ENCODE measurements around the gene MGAT3. TPM values are rescaled to one million over a fixed set of nuclear protein-coding genes. Genes with fewer than 3 reads are reported as not detected.

MGAT3 gene
- total and polyA plus RNA-seq, 2 of the 8 experiments (the other 6 are each of a cell fraction or from before 2014, with no cell fraction given) = 4.3 to 9.2 TPM

DNA sequence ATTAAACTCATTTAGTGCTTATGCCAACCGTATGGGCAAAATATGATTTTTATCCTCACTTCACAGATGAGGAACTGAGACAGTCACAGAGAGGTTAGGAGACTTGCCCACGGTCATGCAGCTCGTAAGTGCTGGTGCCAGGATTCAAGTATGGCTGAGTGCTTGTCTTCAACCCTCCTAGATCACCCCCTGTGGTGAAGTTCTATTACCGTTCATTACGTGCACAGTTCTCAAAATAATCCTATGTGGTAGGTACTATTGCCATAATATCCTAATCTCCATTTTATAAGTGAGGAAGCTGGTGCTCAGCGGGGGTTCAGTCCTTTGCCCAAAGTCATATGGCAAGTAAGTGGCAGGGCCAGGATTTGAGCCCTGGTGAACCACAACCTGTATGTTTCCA is 46.8 kb downstream of the MGAT3 start:
- H2BK20ac ChIP-seq (ENCODE audit: low read length) = no peak overlapping the region
- peaks cover 25 to 38% of the 10 kb centered on the region in 2 experiments for H4K20me1 ChIP-seq (replicated peaks in 1 of 2; ENCODE audit: control insufficient read depth in 1 of 2, insufficient read depth in 2 of 2, low read length in 2 of 2)
- H3K36me3 ChIP-seq (ENCODE audit: control insufficient read depth in 2 of 4, insufficient read depth in 4 of 4, low read length in 3 of 4) = peaks cover 5 to 44% (median 25%) of the 10 kb centered on the region in 4 experiments
- H3K9me3 ChIP-seq (ENCODE audit: insufficient read depth in 2 of 2, low read depth in 1 of 2, low read length in 1 of 2) = no peaks in the 10 kb centered on the region
- FAIRE-seq = no peak
- DNase-seq (ENCODE audit: low read depth in 1 of 2, low spot score in 2 of 2) = no peak
- H3K4me1 ChIP-seq (replicated peaks in 1 of 4; ENCODE audit: control insufficient read depth in 3 of 4, insufficient read depth in 4 of 4, low read length in 3 of 4) = peaks cover 3 to 9% (median 4%) of the 10 kb centered on the region in 4 experiments; a peak in 6 of 7 replicates
- H2BK120ac ChIP-seq (replicated peaks; ENCODE audit: low read depth, low read length) = no peak overlapping the region
- H3K4ac ChIP-seq (replicated peaks; ENCODE audit: insufficient read length, low read depth, low read length) = no peak overlapping the region
- H3K23ac ChIP-seq (ENCODE audit: insufficient read length) = no peak overlapping the region
- no peak overlapping the region for H3K56ac ChIP-seq (replicated peaks; ENCODE audit: insufficient read length, low read depth, low read length)
- no peak overlapping the region for H2BK5ac ChIP-seq (ENCODE audit: low read depth, low read length)
- H3K79me2 ChIP-seq (ENCODE audit: control insufficient read depth in 1 of 2, insufficient read depth in 2 of 2, low read length in 2 of 2) = peaks cover 5 to 13% of the 10 kb centered on the region in 2 experiments; a peak in 3 of 4 replicates
- H3K27ac ChIP-seq (ENCODE audit: low read depth, low read length) = no peak overlapping the region
- H3K14ac ChIP-seq (ENCODE audit: insufficient read length) = no peak overlapping the region
- peaks cover 5% of the 10 kb centered on the region for H3K23me2 ChIP-seq (ENCODE audit: low read depth, low read length)
- H3K9ac ChIP-seq (replicated peaks in 1 of 4; ENCODE audit: extremely low read depth in 1 of 4, low read depth in 3 of 4, low read length in 3 of 4) = no peak overlapping the region
- no peak overlapping the region for H4K91ac ChIP-seq (replicated peaks; ENCODE audit: insufficient read length, low read length)
- H3K79me1 ChIP-seq (ENCODE audit: low read depth, low read length) = peaks cover 3% of the 10 kb centered on the region
- H3K27me3 ChIP-seq (replicated peaks in 1 of 4; ENCODE audit: control insufficient read depth in 3 of 4, extremely low read depth in 1 of 4, insufficient read depth in 3 of 4, low read length in 3 of 4) = peaks cover 13 to 59% (median 45%) of the 10 kb centered on the region in 4 experiments
- H2AK5ac ChIP-seq (ENCODE audit: low read depth, low read length) = no peak overlapping the region
- H3K18ac ChIP-seq (ENCODE audit: extremely low read depth, low read length) = no peak overlapping the region
- peak overlapping the region; percentile 77 to 86; a peak in 2 of 4 replicates for H3K4me2 ChIP-seq (ENCODE audit: insufficient read depth in 1 of 2, low read depth in 2 of 2, low read length in 2 of 2)
- H2BK12ac ChIP-seq (ENCODE audit: low read depth, low read length) = no peak overlapping the region
- whole genome bisulfite sequencing, 2 experiments (ENCODE audit: extremely low coverage in 1 of 2, insufficient coverage in 1 of 2, insufficient read length in 1 of 2, insufficient replicate concordance in 2 of 2, low coverage in 1 of 2, low lambda C conversion rate in 2 of 2, missing lambda C conversion rate in 1 of 2) = 89% methylated on average over 6 of the region's 6 CpGs; no CpG with 5 or more reads in 1 of the 2 experiments
- no peak overlapping the region for H4K8ac ChIP-seq (ENCODE audit: extremely low read depth, insufficient read depth, low read length)
- H2BK15ac ChIP-seq (ENCODE audit: low read length) = no peak overlapping the region
- H4K5ac ChIP-seq (ENCODE audit: insufficient read length, low read depth, low read length) = no peak overlapping the region
- CTCF ChIA-PET (ENCODE audit: partially characterized antibody) = interaction anchor here (1.6 to 19.7 kb wide), 4 partner anchors 10 to 67 kb away, joined by 3 to 361 read pairs (median 152); partner anchors contain the start of gene RPS19BP1
- no peak overlapping the region for H2AFZ ChIP-seq (ENCODE audit: low read length)
- peak overlapping the region in 1 of 4 experiments; percentile 88; a peak in 1 of 8 replicates for H3K4me3 ChIP-seq (ENCODE audit: extremely low read depth in 1 of 4, insufficient read depth in 2 of 4, low read depth in 3 of 4, low read length in 4 of 4)
- POLR2A ChIA-PET (ENCODE audit: partially characterized antibody) = interaction anchor here (0.6 to 4.6 kb wide), 3 partner anchors 17 to 40 kb away, joined by 3 to 42 read pairs (median 32); partner anchors contain the start of gene ATF4
- TF ChIP-seq CHD2 (IDR thresholded peaks at IDR 0.05; ENCODE audit: low read length) (no peak), CREB1 (IDR thresholded peaks at IDR 0.05) (no peak), TAF7 (optimal IDR thresholded peaks at IDR 0.05; ENCODE audit: borderline replicate concordance, low read depth, low read length) (no peak), BACH1 (IDR thresholded peaks at IDR 0.05; ENCODE audit: low read length) (no peak), SRF (IDR thresholded peaks at IDR 0.05; ENCODE audit: low read depth, low read length) (no peak), JUND (IDR thresholded peaks at IDR 0.05; ENCODE audit: low read length) (no peak), EGR1 (IDR thresholded peaks at IDR 0.05; ENCODE audit: borderline replicate concordance, low read depth, low read length) (no peak), ASH2L (IDR thresholded peaks at IDR 0.05; ENCODE audit: low read length) (no peak), TCF12 (IDR thresholded peaks at IDR 0.05; ENCODE audit: low read depth, low read length) (no peak), BCL11A (IDR thresholded peaks at IDR 0.05; ENCODE audit: low read depth in 2 of 2, low read length in 2 of 2) (no peak), SP4 (IDR thresholded peaks at IDR 0.05; ENCODE audit: low read length) (no peak)
- TF ChIP-seq, protein P1, sequence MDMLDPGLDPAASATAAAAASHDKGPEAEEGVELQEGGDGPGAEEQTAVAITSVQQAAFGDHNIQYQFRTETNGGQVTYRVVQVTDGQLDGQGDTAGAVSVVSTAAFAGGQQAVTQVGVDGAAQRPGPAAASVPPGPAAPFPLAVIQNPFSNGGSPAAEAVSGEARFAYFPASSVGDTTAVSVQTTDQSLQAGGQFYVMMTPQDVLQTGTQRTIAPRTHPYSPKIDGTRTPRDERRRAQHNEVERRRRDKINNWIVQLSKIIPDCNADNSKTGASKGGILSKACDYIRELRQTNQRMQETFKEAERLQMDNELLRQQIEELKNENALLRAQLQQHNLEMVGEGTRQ (IDR thresholded peaks at IDR 0.05; ENCODE audit: low read length) = no peak

Measured in H1 (cell line).